HG02623 (cell line): Measurements from ENCODE around the gene DTX1.

ENCODE experiments used
- ATAC-seq: cut with Tn5 transposase; IDR thresholded peaks from one replicate; pipeline ENCODE4 v1.9.1; 2021; ENCODE audit warnings: moderate library complexity; ENCODE audit not compliant: unreplicated experiment

DTX1 gene

DNA sequence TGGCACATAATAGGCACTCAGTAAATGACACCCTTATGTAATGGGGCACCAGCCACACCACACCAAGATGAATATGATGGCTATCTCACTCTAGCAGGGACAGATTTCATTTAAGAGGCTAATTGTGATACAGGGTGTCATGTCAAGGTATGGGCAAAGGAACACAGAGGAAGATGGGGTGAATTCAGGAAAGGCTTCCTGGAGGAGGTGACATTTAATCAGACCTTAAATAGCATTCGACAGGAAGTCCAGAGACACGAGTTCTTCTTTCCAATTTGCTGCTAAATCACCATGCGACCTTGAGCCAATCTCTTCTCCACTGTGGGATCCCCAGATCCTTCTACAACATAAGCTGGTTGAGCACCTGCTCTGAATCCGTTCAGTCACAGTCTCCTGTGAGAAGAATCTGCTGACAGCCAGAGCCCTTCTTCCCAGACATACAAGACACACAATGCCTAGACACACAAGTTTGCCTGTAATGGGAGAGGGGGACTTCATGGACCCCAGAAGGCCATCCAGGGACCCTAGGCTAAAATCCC, 1.5 kb upstream of the DTX1 start:
- no peak for ATAC-seq

DNA sequence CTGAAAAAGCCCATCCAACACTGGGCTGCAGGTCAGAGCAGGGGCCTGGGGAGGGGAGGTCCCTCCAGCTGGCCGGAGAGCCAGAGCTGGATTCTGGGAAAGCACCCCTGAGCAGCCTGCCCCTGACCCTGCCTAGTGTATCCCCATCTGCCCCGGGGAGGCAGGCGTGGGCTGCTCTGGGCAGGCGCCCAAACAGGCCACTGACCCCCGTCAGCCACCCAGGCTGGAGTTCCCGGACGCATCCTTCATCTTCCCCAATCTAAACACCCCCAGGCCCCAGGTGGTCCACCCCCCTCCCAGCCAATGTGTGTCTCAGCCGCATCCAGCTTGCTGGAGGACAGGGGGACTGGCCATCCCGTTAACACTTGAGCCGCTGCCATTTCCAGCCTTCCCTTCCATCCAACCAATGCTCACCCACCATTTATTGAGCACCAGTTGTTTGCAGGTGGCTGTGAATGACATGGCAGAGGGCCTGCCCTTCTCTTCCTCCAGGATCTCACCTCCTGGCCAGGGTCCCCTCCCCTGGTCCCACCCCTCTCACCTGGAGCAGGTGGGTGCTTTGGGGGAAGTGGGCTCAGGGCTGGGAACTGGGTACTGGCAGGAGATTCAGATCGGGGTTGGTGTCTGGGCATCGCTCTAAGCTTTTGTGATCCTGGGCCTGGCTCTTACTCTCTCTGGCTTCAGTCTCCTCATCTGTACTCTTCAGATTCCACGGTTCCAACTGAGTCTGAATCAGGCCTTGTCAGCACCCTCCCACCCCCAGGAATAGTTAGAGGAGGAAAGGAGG, 743 bp upstream of the DTX1 start:
- ATAC-seq = no peak

DNA sequence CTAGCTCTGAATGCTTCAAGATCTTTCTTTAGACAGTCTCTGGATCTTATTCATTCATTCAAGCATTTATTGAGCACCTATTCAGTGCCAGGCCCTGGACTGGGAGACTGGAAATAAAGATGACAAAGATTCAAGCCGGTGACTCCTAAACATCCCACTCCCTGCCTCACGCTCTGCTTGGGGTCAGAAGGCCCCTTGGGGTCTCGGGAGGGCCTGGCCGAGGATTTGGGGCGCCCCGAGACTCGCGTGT, 224 bp upstream of the DTX1 start:
- ATAC-seq = no peak

DNA sequence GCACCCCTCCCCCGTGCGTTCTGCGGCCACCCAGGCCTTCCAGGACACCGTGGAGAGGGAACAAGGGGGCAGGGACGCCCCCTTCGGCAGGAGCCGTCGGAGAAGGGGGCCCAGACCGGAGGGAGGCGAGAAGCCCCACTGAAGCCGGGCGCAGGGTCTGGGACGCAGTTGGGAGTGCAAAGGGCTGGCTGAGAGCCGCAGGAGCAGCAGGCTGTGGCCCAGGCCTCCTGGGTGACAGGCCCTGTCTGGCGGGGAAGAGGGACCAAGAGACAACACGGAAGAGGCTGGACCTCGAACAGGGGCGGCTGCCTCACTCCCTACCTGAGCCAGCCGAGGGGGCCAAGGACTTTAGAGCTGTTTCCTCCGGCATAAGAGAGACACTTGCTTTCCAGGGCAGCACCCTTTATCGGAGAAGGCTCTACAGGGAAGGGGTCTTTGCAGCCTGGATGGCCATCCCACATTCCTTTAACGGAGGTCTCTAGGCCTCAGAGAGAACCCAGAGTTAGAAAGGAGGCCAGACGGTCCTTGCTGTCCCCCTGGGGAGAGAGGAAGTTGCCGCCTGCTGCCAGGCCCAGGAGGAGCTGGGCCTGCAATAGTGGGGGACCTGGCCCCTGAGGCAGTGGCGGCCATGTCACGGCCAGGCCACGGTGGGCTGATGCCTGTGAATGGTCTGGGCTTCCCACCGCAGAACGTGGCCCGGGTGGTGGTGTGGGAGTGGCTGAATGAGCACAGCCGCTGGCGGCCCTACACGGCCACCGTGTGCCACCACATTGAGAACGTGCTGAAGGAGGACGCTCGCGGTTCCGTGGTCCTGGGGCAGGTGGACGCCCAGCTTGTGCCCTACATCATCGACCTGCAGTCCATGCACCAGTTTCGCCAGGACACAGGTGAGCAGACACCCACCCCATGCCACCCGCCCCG, 1.3 kb downstream of the DTX1 start:
- no peak for ATAC-seq

DNA sequence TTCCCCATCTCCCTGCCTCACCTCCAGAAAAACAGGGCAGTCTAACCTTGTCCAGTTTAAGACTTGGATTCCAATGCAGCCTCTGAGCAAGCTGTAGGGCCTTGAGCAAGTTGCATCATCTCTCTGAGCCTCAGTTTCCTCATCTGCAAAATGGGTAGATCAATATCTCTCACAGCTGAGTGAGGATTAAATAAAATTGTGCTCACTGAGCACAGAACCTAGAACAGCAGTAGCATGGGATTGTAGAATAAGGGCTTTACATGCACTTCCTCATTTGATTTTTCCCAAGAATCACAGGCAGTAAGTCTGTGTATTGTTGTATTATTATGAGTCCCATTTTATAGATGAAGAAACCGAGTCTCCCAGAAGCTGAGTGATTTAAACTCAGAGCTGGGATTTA, 2.0 kb downstream of the DTX1 start:
- no peak for ATAC-seq

DNA sequence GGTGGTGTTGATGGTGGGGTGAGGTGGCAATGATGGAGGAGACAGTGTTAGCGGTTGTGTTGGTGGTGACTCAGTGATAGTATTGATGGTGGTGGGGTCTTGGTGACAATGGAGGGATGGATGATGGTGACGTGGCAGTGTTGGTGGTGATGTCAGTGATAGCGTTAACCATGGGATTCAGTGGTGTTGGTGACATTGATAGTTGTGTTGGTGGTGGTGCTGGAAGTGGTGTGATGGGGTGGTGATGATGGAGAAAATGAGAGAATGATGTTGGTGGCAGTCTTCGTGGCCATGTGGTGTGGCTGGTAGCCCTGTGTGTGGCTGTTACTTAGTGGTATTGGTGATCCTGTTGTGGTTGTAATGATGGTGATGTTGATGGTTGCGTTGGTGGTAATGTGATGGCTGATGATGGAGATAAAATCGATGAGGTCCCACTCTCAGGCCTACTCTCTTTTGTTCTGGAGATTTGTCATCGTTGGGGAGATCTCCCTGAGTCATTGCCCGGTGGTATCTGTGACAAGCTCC, 2.6 kb downstream of the DTX1 start:
- ATAC-seq = no peak

DNA sequence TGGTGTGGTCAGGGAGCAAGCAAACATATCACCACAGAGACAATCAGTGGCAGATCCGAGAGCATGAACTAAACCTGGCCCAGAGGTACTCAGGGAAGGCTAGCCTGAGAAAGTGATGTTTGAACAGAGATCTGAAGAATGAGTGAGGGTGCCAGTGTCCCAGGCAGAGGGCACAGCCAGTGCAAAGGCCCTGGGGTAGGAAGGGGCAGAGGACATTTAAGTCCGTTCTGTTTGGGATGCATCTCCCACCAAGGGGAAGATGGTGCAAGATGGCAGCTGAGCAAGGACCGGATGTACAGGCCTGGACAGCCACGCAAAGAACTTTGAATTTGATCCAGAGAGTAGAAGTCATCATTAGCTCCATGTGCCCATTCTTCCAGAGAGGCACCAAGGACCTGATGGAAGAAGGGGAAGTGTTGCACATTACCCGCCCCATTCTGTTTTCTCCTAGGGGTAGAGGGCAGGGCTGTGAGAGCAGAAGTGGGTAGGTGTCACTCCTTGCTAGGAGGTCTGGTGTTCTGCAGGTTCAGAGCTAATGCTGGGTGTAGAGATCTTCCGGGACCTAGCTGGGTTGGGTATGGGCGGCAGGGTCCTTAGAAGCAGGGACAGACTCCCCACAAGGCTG, 3.9 kb downstream of the DTX1 start:
- ATAC-seq = no peak

DNA sequence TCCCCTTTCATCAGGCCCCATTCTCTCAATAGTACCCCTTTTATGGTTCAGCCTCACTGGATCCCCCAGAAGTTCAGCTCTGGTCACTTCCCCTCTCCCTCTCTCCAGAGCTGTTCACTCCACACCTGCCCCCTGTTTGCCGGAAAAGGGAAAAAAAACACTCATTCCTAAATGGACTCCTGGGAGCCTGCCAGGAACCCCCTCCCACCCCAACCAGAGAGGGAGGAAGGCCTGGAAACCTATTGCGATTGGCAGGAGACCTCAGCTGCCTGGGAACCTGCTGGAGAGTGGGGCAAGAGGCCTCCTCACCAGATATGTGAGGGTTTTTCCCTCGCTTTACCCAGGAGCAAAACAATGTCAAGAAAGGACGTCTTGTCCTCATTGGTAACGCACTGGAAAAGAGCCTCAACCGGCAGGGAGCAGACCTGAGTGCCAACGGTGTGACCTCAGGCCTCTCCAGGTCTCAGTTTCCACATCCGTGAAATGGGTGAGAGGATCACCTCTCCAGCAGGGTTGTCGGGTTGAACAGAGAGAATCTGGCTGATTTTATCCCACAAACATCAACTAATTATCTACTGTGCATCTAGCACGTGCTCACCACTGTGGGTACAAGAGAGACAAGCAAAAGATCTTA, 4.6 kb downstream of the DTX1 start:
- ATAC-seq = no peak

DNA sequence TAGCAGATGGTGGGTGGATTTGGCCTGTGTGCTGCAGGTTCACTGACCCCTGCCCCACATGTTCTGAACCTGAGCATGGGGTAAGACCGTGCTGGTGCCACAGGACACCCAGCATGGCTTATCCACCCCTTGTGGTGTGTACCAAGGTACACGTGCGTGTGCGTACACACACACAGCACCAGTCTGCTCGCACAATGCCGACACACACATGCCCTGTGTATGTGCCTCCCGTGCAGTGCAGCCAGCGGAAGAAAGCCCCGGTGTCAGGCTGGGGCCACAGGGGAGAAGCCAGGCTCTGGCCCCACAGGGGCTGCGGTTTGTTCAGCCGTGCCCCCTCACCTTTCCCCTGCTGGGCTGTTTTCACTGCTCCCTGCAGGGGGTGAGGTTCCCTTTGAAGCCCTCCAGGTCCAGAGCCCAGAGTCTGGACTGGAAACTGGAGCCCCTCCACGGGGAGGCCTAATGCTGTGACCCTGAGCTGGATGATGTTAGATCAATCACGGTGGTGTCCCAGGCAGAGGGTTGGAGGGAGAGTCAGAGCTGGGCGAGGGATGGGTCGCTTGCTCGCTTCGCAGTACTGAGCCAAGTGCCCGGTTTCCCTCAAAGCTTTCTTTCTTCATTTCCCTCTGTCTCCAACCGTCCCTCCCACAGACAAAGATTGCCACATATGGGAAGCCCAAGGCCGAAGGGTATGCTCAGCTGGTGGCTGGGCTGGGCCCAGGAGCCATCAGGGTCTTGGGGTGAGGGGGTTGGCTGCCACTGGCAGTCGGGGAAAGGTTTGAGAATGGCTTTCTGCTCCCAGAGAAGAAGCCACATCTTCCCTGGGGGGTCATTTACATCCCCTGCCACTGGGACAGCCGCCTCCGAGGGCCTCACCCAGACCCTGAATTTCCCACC, 6.2 kb downstream of the DTX1 start:
- ATAC-seq = no peak

DNA sequence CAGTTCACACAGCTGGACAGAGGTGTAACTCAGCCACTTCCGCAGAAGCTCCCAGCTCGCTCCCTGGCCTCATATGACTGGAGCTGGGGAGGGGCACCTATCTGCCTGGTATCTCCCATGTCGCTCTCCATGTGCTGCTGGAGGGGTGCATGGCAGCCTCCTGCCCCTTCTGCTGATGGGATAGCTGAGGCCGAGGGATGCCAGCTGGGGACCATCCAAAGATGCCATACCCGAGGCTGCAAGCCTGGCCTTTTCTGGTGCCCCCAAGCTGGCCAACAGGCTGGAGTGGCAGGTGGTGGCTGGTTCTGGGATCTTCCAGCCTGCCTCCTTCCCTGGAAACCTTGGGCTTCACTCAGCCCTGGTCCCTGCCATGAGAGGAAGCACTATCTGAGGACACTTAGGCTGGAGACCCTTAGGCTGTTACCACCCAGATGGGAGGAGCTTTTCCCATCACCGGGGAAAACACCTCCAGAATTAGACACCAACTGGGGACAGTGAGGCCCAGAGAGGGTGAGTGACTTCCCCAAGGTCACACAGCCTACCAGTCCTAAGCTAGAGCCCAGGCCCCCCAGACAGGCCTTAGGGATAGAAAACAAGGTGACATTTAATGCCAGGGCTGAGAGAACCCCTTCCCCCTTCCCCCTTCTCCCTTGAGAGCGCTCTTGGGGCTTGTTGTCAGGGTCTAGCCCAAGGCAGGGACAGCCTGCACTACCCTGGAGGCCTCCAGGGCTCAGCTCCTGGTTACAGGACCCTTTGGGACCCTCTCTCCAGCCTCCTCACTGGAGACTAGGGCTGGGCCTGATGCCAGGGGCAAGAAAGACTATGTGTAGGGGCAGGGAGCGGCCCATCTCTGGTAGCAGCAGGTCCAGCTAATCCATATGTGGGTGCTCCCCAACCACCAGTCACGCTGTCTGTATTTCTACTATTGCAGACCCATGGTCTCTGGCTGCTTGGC, 7.1 kb downstream of the DTX1 start:
- no peak for ATAC-seq

DNA sequence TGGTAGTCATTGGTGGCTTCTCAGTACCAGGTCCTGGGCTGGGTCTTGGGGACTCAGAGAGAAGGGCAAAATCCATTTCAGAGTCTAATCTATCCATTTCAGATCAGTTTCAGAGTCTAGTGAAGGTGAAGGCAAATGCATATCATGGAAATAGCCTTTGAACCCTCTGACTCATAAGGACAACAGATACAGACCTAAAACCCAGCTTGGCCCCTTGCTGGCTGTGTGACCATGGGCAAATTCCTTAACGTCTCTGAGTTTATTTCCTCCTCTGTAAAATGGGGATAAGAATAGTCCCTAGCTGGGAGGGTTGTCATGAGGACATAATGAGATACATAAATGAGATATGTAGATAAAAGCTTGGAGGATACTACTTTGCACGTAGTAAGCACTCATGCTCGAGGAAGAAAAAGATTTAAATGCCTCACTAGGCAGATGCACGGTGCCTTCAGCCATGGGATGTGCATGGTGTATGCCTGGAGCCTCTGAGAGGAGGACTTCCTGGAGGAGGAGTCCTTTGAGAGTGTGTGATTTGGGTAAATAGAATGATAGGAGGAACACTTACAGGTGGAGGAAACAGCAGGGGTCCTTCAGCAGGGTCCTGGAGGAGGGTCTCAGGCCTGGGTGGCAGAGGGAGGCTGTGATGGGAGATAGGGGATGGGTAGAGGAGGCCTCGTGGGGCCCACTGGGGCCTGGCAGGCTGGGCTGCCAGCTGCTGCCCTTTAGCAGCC, 8.0 kb downstream of the DTX1 start:
- no peak for ATAC-seq

DNA sequence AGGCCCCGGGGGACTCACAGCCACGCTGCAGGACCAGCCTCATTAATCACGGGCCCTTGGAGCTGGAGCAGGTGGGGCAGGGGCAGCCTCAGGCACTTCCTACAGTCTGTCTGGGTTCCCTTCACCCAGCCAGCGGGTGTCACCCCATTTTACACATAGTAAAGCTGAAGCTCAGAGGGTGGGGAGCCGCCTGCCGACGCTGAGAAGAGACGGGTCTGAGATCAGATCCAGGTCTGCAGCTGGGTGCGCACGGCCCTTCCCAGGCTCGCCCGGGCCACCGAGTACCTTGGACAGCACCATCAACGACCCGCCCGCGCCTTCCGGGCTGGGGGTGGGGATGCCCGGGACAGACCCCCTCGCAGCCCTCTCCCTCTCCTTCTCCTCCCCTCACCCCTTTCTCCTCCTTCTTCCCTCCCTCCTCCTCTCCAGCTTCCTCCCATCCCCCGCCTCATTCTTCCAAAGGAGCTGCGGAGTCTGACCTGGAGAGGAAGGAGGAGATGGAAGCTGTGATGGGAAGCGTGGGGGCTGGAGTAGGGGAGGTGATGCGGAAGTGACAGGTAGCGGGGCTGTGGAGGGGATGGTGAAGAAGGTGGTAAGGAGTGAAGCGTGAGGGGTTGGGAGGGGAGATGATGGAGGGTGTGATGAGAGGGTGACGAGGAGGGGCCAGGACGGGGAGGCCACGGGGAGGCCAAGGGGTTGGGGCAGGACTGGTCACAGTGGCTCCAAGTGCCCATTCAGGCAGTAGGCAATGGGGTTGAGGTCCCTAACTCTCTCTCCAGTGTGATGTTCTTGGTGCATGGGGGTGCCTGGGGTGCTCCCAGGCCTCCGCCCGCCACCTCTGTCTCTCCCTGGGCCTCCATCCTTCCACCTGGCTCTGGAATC, 8.8 kb downstream of the DTX1 start:
- ATAC-seq = no peak

DNA sequence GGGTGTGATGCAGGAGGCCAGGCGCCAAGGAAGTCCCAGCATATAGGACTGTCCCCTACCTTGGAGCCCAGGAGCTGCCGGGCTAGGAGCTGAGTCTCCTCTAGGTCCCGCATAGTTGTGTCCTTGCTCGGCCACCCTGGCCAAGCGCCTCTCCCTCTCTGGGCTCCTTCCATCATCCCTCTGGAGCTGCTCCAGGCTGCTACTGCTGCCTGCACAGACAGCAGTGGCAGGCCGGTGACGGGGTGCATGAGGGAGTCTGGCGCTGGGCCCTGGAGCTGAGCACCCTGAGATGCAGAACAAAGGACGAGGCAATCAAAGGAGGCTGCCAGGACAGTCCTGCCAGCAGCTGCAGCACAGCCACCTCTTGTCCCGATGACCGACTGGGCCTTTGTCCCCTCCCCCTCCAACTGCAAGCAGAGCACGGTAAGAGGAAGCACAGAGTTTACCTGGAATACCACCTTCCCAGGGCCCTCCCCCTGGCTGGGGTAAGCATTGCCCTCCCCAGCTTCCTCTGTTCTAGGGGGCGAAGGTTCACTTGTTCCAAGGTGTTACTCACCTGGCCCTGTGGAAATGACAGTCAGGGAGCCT, 10.4 kb downstream of the DTX1 start:
- ATAC-seq = no peak

DNA sequence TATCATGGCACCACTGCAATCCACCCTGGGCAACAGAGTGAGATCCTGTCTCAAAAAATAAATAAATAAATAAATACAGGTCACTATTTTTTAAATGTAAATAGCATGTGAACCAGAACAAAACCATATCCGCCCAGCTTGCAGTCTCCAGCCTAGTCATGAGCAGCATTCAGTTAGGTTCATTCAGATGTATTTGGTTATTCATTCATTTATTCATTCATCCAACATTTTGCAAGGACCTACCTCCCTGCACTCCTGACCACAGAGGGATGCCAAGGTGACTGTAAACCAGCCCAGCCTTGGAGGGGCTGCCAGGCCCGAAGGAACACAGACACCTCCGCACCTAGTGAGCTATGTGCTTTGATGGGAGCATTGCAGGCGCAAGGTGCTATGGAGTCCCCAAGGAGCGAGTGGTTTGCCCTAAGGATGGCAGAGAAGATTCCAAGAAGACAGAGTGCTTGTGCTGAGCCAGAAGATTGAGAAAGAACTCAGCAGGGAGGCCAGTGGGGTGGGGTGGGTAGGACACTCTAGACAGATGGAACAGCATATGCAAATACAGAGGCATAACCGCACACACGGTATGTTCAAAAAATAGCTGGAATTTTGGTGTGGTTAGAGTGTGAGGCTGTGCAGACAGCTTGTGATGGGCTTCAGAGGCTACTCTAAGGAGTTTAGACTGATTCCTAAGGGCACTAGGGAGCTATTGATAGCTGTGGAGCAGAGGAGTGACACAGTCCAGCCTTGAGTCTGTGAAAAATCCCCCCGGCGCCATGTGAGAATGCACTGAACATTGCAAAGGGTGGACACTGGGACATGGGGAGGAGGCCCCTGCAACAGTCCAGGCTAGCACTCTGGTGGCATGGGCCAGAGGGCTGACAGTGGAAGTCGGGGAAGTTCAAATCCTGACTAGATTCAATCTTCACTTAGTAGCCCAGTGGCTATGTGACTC, 11.7 kb downstream of the DTX1 start:
- ATAC-seq = no peak

DNA sequence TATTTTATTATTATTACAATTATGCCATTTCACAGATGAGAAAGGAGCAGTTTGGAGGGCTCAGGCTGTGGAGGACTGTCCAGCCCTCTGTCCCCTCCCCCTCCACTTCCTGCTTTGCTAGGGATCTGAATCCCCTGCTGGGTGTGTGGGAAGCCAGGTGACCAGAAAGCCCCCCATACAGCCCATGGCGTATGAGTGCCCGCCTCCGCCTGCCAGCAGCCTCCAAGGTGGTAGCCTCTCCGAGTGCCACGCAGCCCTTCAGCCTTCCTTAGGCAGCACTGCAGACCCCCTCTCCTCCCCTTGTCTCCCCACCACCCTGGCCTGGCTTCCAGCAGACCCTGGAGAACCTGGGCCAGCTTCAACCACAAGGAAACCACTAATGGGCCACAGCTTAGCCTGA, 12.6 kb downstream of the DTX1 start:
- ATAC-seq = no peak

DNA sequence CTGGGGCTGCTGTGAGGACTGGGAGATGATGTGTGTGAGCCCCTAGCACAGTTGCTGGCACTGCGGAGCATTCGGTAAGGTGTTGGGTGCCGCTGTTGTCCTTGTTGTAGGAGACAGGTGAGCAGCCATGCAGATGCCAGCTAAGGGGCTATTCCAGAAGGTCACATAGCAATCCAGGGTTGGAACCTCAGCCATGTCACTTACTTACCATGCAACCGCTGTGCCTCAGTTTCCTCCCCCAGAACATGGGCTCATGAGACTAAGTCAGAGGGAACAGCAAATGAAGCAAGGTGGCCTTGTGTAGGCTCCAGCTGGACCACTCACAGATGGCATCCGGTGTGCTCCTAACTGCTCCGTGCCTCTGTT, 13.2 kb downstream of the DTX1 start:
- no peak for ATAC-seq
